Type B pancreatic cell (in vitro differentiated cells): ENCODE measurements around the gene CELSR1. TPM values are rescaled to one million over a fixed set of nuclear protein-coding genes. Genes with fewer than 3 reads are reported as not detected.
"Not testable (repeated sequence)": the region's sequence is repeated elsewhere in the genome, so short reads cannot be mapped to it uniquely, and the experiment has no call there.

ENCODE experiments used
- DNase-seq: peaks from one replicate; pipeline ENCODE4 v3.0.0; 2021; ENCODE audit warnings: mixed read lengths; ENCODE audit not compliant: unreplicated experiment; ENCODE audit errors: extremely low spot score
- H3K27ac Mint-ChIP-seq: 2 replicates; pipeline ENCODE4 v1.8.0; 2021; ENCODE audit warnings: mild to moderate bottlenecking, mixed read lengths
- H3K27me3 Mint-ChIP-seq: 2 replicates; pipeline ENCODE4 v1.8.0; 2021; ENCODE audit warnings: mixed read lengths
- H3K36me3 Mint-ChIP-seq: 2 replicates; pipeline ENCODE4 v1.8.0; 2021; ENCODE audit warnings: mixed read lengths
- H3K4me1 Mint-ChIP-seq: one replicate; pipeline ENCODE4 v1.8.0; 2021; ENCODE audit warnings: mixed read lengths; ENCODE audit not compliant: unreplicated experiment
- H3K4me3 Mint-ChIP-seq: 2 replicates; pipeline ENCODE4 v1.8.0; 2021; ENCODE audit warnings: mild to moderate bottlenecking, mixed read lengths
- H3K9me3 Mint-ChIP-seq: 2 replicates; pipeline ENCODE4 v1.8.0; 2021; ENCODE audit warnings: mixed read lengths
- total RNA-seq: library from RNA; stranded (reverse); gene quantifications from 2 replicates; pipeline ENCODE4 v1.2.1, GENCODE V29; 2021; ENCODE audit warnings: low replicate concordance
- TF ChIP-seq, protein P1 (sequence below): fragments of 200-600 bp; sonication (generic); conservative IDR thresholded peaks from 2 replicates; pipeline ENCODE4 v1.5.0; 2021; ENCODE audit warnings: antibody characterized with exemption, mild to moderate bottlenecking

CELSR1 gene
- total RNA-seq, 1 donor from 2014 or later: 27.8 TPM

- Mint-ChIP-seq H3K4me3 (no peak overlapping the region), H3K27ac (no peak overlapping the region), H3K27me3 (no peaks in the 10 kb centered on the region), H3K36me3 (peaks cover 8% of the 10 kb centered on the region), H3K4me1 (no peaks in the 10 kb centered on the region), H3K9me3 (no peaks in the 10 kb centered on the region)
- no peak for DNase-seq
- TF ChIP-seq, protein P1, sequence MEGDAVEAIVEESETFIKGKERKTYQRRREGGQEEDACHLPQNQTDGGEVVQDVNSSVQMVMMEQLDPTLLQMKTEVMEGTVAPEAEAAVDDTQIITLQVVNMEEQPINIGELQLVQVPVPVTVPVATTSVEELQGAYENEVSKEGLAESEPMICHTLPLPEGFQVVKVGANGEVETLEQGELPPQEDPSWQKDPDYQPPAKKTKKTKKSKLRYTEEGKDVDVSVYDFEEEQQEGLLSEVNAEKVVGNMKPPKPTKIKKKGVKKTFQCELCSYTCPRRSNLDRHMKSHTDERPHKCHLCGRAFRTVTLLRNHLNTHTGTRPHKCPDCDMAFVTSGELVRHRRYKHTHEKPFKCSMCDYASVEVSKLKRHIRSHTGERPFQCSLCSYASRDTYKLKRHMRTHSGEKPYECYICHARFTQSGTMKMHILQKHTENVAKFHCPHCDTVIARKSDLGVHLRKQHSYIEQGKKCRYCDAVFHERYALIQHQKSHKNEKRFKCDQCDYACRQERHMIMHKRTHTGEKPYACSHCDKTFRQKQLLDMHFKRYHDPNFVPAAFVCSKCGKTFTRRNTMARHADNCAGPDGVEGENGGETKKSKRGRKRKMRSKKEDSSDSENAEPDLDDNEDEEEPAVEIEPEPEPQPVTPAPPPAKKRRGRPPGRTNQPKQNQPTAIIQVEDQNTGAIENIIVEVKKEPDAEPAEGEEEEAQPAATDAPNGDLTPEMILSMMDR: no peak
Measured at GRCh38 chr22:46473021-46473779, 64.2 kb downstream of the CELSR1 start.

GRCh38 chr22:46472722-46473016 is 64.8 kb downstream of the CELSR1 start:
- TF ChIP-seq, protein P1: no peak
- no peak for DNase-seq
- H3K27ac Mint-ChIP-seq: no peak overlapping the region
- peaks cover 8% of the 10 kb centered on the region for H3K36me3 Mint-ChIP-seq
- no peaks in the 10 kb centered on the region for H3K9me3 Mint-ChIP-seq
- H3K4me3 Mint-ChIP-seq: no peak overlapping the region
- H3K4me1 Mint-ChIP-seq: no peaks in the 10 kb centered on the region
- H3K27me3 Mint-ChIP-seq: no peaks in the 10 kb centered on the region

GRCh38 chr22:46471901-46472721 is 65.3 kb downstream of the CELSR1 start:
- H3K27ac Mint-ChIP-seq: no peak overlapping the region
- DNase-seq: no peak
- H3K4me1 Mint-ChIP-seq: no peaks in the 10 kb centered on the region
- H3K4me3 Mint-ChIP-seq: no peak overlapping the region
- no peaks in the 10 kb centered on the region for H3K27me3 Mint-ChIP-seq
- TF ChIP-seq, protein P1: no peak
- peaks cover 8% of the 10 kb centered on the region for H3K36me3 Mint-ChIP-seq
- H3K9me3 Mint-ChIP-seq: no peaks in the 10 kb centered on the region

- not testable (repeated sequence) for H3K27ac Mint-ChIP-seq, H3K36me3 Mint-ChIP-seq, H3K4me3 Mint-ChIP-seq, H3K9me3 Mint-ChIP-seq, H3K4me1 Mint-ChIP-seq, H3K27me3 Mint-ChIP-seq, DNase-seq
Measured at GRCh38 chr22:46471330-46471729, 66.1 kb downstream of the CELSR1 start.

GRCh38 chr22:46469711-46470110 is 67.7 kb downstream of the CELSR1 start:
- no peak for DNase-seq
- peaks cover 10% of the 10 kb centered on the region for H3K4me1 Mint-ChIP-seq
- peaks cover 3% of the 10 kb centered on the region for H3K36me3 Mint-ChIP-seq
- H3K27me3 Mint-ChIP-seq: no peaks in the 10 kb centered on the region
- TF ChIP-seq, protein P1: no peak
- H3K9me3 Mint-ChIP-seq: no peaks in the 10 kb centered on the region
- no peak overlapping the region for H3K4me3 Mint-ChIP-seq
- no peak overlapping the region for H3K27ac Mint-ChIP-seq

- peaks cover 10% of the 10 kb centered on the region for H3K27me3 Mint-ChIP-seq
- DNase-seq: no peak
- H3K4me3 Mint-ChIP-seq: no peak overlapping the region
- TF ChIP-seq, protein P1: no peak
- peaks cover 20% of the 10 kb centered on the region for H3K4me1 Mint-ChIP-seq
- H3K27ac Mint-ChIP-seq: no peak overlapping the region
- H3K36me3 Mint-ChIP-seq: peaks cover 14% of the 10 kb centered on the region
- H3K9me3 Mint-ChIP-seq: no peaks in the 10 kb centered on the region
Measured at GRCh38 chr22:46467006-46467405, 70.4 kb downstream of the CELSR1 start.
